ENCODE results near the gene FIGNL1.

FIGNL1 gene

GRCh38 chr7:50412973-50413372 lies 37.2 kb downstream of the FIGNL1 start:
- peak; percentile 40 for DNase-seq (ENCODE audit: low read depth)
- TF ChIP-seq CTCF (IDR thresholded peaks at IDR 0.05; ENCODE audit: insufficient read depth, low read depth, low read length, missing control alignments): no peak
- H3K4me3 ChIP-seq (ENCODE audit: low read depth, low read length): no peak overlapping the region

- TF ChIP-seq CTCF (IDR thresholded peaks at IDR 0.05; ENCODE audit: insufficient read depth, low read depth, low read length, missing control alignments): no peak
- peak; percentile 65 for DNase-seq (ENCODE audit: low read depth)
- H3K4me3 ChIP-seq (ENCODE audit: low read depth, low read length): no peak overlapping the region
Observed at GRCh38 chr7:50411332-50411731, 38.8 kb downstream of the FIGNL1 start.

- peak; percentile 82 for DNase-seq (ENCODE audit: low read depth)
- TF ChIP-seq CTCF (IDR thresholded peaks at IDR 0.05; ENCODE audit: insufficient read depth, low read depth, low read length, missing control alignments): no peak
- 0 out of 2 replicates have a peak overlapping the region, but pooled peaks have one; percentile 19 for H3K4me3 ChIP-seq (ENCODE audit: low read depth, low read length)
Observed at GRCh38 chr7:50409856-50410745, 40.0 kb downstream of the FIGNL1 start.

GRCh38 chr7:50406935-50407334 lies 43.2 kb downstream of the FIGNL1 start:
- no peak for DNase-seq (ENCODE audit: low read depth)
- no peak overlapping the region for H3K4me3 ChIP-seq (ENCODE audit: low read depth, low read length)
- TF ChIP-seq CTCF (IDR thresholded peaks at IDR 0.05; ENCODE audit: insufficient read depth, low read depth, low read length, missing control alignments): no peak

- DNase-seq (ENCODE audit: low read depth): peak; percentile 47
- no peak for TF ChIP-seq CTCF (IDR thresholded peaks at IDR 0.05; ENCODE audit: insufficient read depth, low read depth, low read length, missing control alignments)
Observed at GRCh38 chr7:50405221-50405620, 44.9 kb downstream of the FIGNL1 start.

GRCh38 chr7:50404392-50404791 lies 45.8 kb downstream of the FIGNL1 start:
- peak; percentile 7 for TF ChIP-seq CTCF (IDR thresholded peaks at IDR 0.05; ENCODE audit: insufficient read depth, low read depth, low read length, missing control alignments)
- no peak overlapping the region for H3K4me3 ChIP-seq (ENCODE audit: low read depth, low read length)
- DNase-seq (ENCODE audit: low read depth): no peak

More at GRCh38 chr7:50405221-50405620, 44.9 kb downstream of the FIGNL1 start:
- H3K4me3 ChIP-seq (ENCODE audit: low read depth, low read length): no peak overlapping the region

All from GM12865 (cell line).